Measurements from ENCODE around the gene FUZ. TPM values are rescaled to one million over a fixed set of nuclear protein-coding genes. Genes with fewer than 3 reads are reported as not detected.

Gene FUZ
- total and polyA plus RNA-seq, 2 of the 4 experiments (the other 2 are of a cell fraction) = 12.1 to 14.3 TPM

DNA sequence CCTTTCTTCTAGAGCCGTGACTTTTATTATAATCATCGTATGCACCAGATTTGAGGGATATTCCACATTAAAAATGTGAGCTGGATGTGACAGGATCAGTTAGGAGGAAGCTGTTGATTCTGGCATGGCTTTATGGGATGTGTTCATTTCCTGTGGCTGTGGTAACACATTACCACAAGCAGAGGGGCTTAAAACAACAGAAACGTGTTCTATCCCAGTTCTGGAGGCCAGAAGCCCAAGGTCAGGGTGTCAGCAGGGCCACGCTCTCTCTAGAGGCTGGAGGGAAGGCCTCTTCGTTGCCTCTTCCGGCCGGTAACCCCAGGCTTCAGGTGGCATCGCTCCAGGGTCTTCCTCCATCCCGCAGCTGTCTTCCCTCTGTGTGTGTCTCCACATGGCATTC, 19.5 kb upstream of the FUZ start:
- no peaks in the 10 kb centered on the region for H3K4me1 ChIP-seq (ENCODE audit: control insufficient read depth, insufficient read depth, low read length)
- no peak overlapping the region for H3K56ac ChIP-seq (ENCODE audit: extremely low read depth, insufficient read depth, low read length)
- H2BK5ac ChIP-seq (ENCODE audit: low read depth, low read length, poor library complexity, severe bottlenecking) = no peak overlapping the region
- H3K9ac ChIP-seq (ENCODE audit: low read depth, low read length) = no peak overlapping the region
- H4K20me1 ChIP-seq (ENCODE audit: insufficient read depth, low read length) = peaks cover 8% of the 10 kb centered on the region
- POLR2A ChIA-PET (ENCODE audit: unreplicated experiment) = no interaction called here
- H3K9me1 ChIP-seq (ENCODE audit: insufficient read depth, low read length) = peaks cover 6% of the 10 kb centered on the region; the same call in 1 of the 2 replicates
- no TSS peak for BruUV-seq (replicated peaks)
- WGBS, 2 experiments (ENCODE audit: extremely low coverage in 2 of 2, insufficient read length in 1 of 2) = 91% methylated on average over 4 of the region's 9 CpGs; no CpG with 5 or more reads in 1 of the 2 experiments
- dilution Hi-C loops (cut with HindIII; ENCODE audit: low sequenced_read_pairs, unreplicated experiment) (no loop called here), intact Hi-C loops (cut with micrococcal nuclease) (no loop called here), in situ Hi-C loops (cut with MboI; ENCODE audit: low sequenced_read_pairs) (no loop called here)
- H3K4me3 ChIP-seq (ENCODE audit: insufficient read depth, low read depth, low read length) = no peak overlapping the region
- no peak overlapping the region for H3K18ac ChIP-seq (ENCODE audit: low read depth, low read length)
- DNase-seq (no peak), ATAC-seq (ENCODE audit: low read depth) (no peak)
- no peak overlapping the region for H4K5ac ChIP-seq (ENCODE audit: low read depth, low read length)
- H2AK9ac ChIP-seq (replicated peaks; ENCODE audit: low read depth, low read length, poor library complexity) = no peak overlapping the region
- no peak overlapping the region for H2BK120ac ChIP-seq (ENCODE audit: low read depth, low read length)
- CTCF ChIA-PET = no interaction called here
- H3K36me3 ChIP-seq (ENCODE audit: control insufficient read depth, insufficient read depth, low read length) = peaks cover 71% of the 10 kb centered on the region
- H2BK20ac ChIP-seq (ENCODE audit: low read depth, low read length) = no peak overlapping the region
- no peak overlapping the region for H3K23ac ChIP-seq (ENCODE audit: low read depth, low read length)
- no peak overlapping the region for H3K4me2 ChIP-seq (ENCODE audit: low read depth, low read length)
- no peak overlapping the region for H4K8ac ChIP-seq (ENCODE audit: low read depth in 2 of 2, low read length in 2 of 2)
- no peaks in the 10 kb centered on the region for H3K9me3 ChIP-seq (ENCODE audit: control insufficient read depth, insufficient read depth, low read length)
- no peaks in the 10 kb centered on the region for H3K27me3 ChIP-seq (ENCODE audit: control insufficient read depth, insufficient read depth, low read length)
- no peak overlapping the region for H3K27ac ChIP-seq (ENCODE audit: insufficient read depth, low read length)
- no peak overlapping the region for H2AFZ ChIP-seq (replicated peaks; ENCODE audit: low read length, poor library complexity)
- H3K4ac ChIP-seq (ENCODE audit: low read depth, low read length) = no peak overlapping the region
- H4K91ac ChIP-seq (ENCODE audit: insufficient read depth, low read depth, low read length) = no peak overlapping the region
- no peak overlapping the region for H2BK15ac ChIP-seq (ENCODE audit: low read depth, low read length)
- no peak overlapping the region for H3K14ac ChIP-seq (replicated peaks; ENCODE audit: low read depth, low read length)
- H3K79me1 ChIP-seq (ENCODE audit: low read depth in 1 of 2, low read length in 2 of 2) = peaks cover 0 to 19% of the 10 kb centered on the region in 2 experiments; a peak in 2 of 4 replicates
- TF ChIP-seq RAD21 (IDR thresholded peaks at IDR 0.05; ENCODE audit: low read length) (no peak), MAZ (IDR thresholded peaks at IDR 0.05; ENCODE audit: borderline replicate concordance, low read depth, low read length) (no peak), MAFK (IDR thresholded peaks at IDR 0.05; ENCODE audit: low read depth, low read length) (no peak), CEBPB (IDR thresholded peaks at IDR 0.05; ENCODE audit: low read depth, low read length) (no peak), MXI1 (IDR thresholded peaks at IDR 0.05; ENCODE audit: borderline replicate concordance, low read depth, low read length) (no peak), POLR2A (IDR thresholded peaks at IDR 0.05; ENCODE audit: low read depth, low read length) (no peak), FOS (IDR thresholded peaks at IDR 0.05; ENCODE audit: low read depth, low read length) (no peak), BHLHE40 (IDR thresholded peaks at IDR 0.05; ENCODE audit: low read depth, low read length) (no peak), NFE2L2 (IDR thresholded peaks at IDR 0.05; ENCODE audit: low read depth, low read length) (no peak), CTCF (conservative IDR thresholded peaks at IDR 0.05; ENCODE audit: low read depth, low read length) (no peak), RFX5 (IDR thresholded peaks at IDR 0.05; ENCODE audit: low read depth, low read length) (no peak), ELK1 (IDR thresholded peaks at IDR 0.05; ENCODE audit: borderline replicate concordance, low read depth, low read length) (no peak), SMC3 (IDR thresholded peaks at IDR 0.05; ENCODE audit: low read depth, low read length) (no peak), CHD1 (IDR thresholded peaks at IDR 0.05; ENCODE audit: low read depth, low read length) (no peak), RCOR1 (IDR thresholded peaks at IDR 0.05; ENCODE audit: insufficient replicate concordance, low read length) (no peak)
- TF ChIP-seq, protein P1, sequence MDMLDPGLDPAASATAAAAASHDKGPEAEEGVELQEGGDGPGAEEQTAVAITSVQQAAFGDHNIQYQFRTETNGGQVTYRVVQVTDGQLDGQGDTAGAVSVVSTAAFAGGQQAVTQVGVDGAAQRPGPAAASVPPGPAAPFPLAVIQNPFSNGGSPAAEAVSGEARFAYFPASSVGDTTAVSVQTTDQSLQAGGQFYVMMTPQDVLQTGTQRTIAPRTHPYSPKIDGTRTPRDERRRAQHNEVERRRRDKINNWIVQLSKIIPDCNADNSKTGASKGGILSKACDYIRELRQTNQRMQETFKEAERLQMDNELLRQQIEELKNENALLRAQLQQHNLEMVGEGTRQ (IDR thresholded peaks at IDR 0.05; ENCODE audit: low read depth, low read length) = no peak
- H2AK5ac ChIP-seq (ENCODE audit: low read depth, low read length) = no peak overlapping the region

All from IMR-90 (cell line).